Common myeloid progenitor, CD34-positive (primary cell): ENCODE measurements around the gene IFT88.
"Not testable (repeated sequence)": the region's sequence is repeated elsewhere in the genome, so short reads cannot be mapped to it uniquely, and the experiment has no call there.

ENCODE experiments used
- CTCF ChIA-PET: fragments of 350-600 bp; sonication (Branson Sonifier 250); formaldehyde crosslinking; loops from one replicate; lab custom pipeline; 2021; ENCODE audit warnings: antibody characterized with exemption; lab: Charles Lee
- POLR2A ChIA-PET: fragments of 350-600 bp; sonication (Branson Sonifier 250); formaldehyde crosslinking; loops from one replicate; lab custom pipeline; 2021; ENCODE audit warnings: antibody characterized with exemption; lab: Charles Lee
- DNase-seq, 3 donors: peaks; one replicate each; pipeline versions ENCODE4 v3.0.0 to v3.0.0-alpha.2; 2013
- H3K27ac ChIP-seq, 2 experiments: 1 replicate in 1 of 2; 2 replicates in 1 of 2; pipeline ENCODE4 v1.7.0; 2013; ENCODE audit warnings: inconsistent platforms in 2 of 2, low read length in 2 of 2, mild to moderate bottlenecking in 2 of 2, low read depth in 1 of 2, moderate library complexity in 1 of 2; ENCODE audit not compliant: severe bottlenecking in 2 of 2, insufficient read depth in 1 of 2, poor library complexity in 1 of 2
- H3K27me3 ChIP-seq, 5 experiments: replicated peaks in 2 of 5; 1 replicate in 3 of 5; 2 replicates in 2 of 5; pipeline versions ENCODE4 v1.6.1 to v1.7.0; 2013; ENCODE audit warnings: low read length in 4 of 5, mild to moderate bottlenecking in 2 of 5, moderate library complexity in 2 of 5, inconsistent platforms in 1 of 5; ENCODE audit not compliant: insufficient read depth in 5 of 5, control insufficient read depth in 4 of 5
- H3K36me3 ChIP-seq, 4 experiments: 1 replicate in 2 of 4; 2 replicates in 2 of 4; pipeline versions ENCODE4 v1.6.1 to v1.7.0; 2013; ENCODE audit warnings: low read length in 3 of 4, control low read depth in 1 of 4, mild to moderate bottlenecking in 1 of 4; ENCODE audit not compliant: control insufficient read depth in 4 of 4, insufficient read depth in 4 of 4
- H3K4me1 ChIP-seq, 4 experiments: 1 replicate in 3 of 4; 2 replicates in 1 of 4; pipeline versions ENCODE4 v1.6.1 to v1.7.1; 2013; ENCODE audit warnings: low read length in 3 of 4, mild to moderate bottlenecking in 3 of 4, control low read depth in 1 of 4, inconsistent platforms in 1 of 4, moderate library complexity in 1 of 4; ENCODE audit not compliant: control insufficient read depth in 4 of 4, insufficient read depth in 4 of 4; ENCODE audit errors: control extremely low read depth in 1 of 4
- H3K4me3 ChIP-seq, 7 experiments: 1 replicate in 4 of 7; 2 replicates in 3 of 7; pipeline versions ENCODE4 v1.5.1 to v1.7.0; 2013; ENCODE audit warnings: mild to moderate bottlenecking in 7 of 7, low read length in 6 of 7, moderate library complexity in 6 of 7, inconsistent platforms in 2 of 7, low read depth in 2 of 7, control low read depth in 1 of 7; ENCODE audit not compliant: insufficient read depth in 4 of 7, control insufficient read depth in 1 of 7; ENCODE audit errors: extremely low read depth in 1 of 7
- H3K9me3 ChIP-seq, 5 experiments: 1 replicate in 4 of 5; 2 replicates in 1 of 5; pipeline versions ENCODE4 v1.6.1 to v1.7.1; 2013; ENCODE audit warnings: low read length in 4 of 5, mild to moderate bottlenecking in 2 of 5, inconsistent platforms in 1 of 5, low read depth in 1 of 5, moderate library complexity in 1 of 5; ENCODE audit not compliant: control insufficient read depth in 4 of 5, insufficient read depth in 2 of 5; ENCODE audit errors: control extremely low read depth in 1 of 5
- WGBS: methylation state at CpG from one replicate; pipeline ENCODE4 v1.1.5; 2013; ENCODE audit not compliant: insufficient coverage; 5-methylcytosine and 5-hydroxymethylcytosine counted together

The IFT88 gene

DNA sequence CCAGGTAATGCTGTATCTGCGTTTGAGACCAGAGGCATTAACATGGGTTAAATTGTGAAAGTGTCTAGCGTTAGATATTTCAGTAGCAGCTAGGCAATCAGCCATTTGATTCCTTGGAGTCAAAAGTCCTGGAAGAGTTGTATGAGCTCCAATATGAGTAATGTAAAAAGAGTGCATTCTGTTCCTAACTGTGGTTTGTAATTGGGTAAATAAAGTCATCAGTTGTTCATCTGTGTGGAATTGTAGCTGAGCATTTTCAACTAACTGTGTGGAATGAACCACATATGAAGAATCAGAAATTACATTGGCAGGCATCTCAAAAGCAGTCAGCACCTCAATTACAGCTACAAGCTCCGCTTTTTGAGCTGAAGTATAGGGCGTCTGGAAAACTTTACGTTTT is 114.5 kb downstream of the IFT88 start:
- CTCF ChIA-PET, POLR2A ChIA-PET: not testable (repeated sequence)
- 100% methylated on average over 2 of the region's 5 CpGs for WGBS

DNA sequence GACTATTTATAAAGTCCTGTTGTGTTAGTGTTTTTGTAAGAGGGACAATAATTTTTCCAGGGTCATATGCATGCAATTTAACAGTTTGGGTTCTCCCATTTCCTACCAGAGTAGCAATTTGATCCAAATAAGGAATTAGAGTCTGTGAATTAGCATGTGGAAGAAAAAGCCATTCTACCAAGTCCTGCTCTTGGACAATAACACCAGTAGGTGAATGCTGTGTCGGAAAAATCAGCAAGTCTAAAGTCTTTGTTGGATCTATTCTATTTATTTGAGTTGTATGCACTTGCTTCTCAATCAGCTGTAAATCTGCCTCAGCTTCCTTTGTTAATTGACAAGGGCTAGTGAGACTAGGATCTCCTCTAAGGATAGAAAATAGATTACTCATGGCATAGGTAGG is 115.1 kb downstream of the IFT88 start:
- ChIA-PET CTCF (no interaction called here), POLR2A (no interaction called here)
- Histone ChIP-seq H3K9me3 (no peaks in the 10 kb centered on the region), H3K4me3 (no peak overlapping the region), H3K4me1 (no peaks in the 10 kb centered on the region), H3K27me3 (no peaks in the 10 kb centered on the region), H3K27ac (no peak overlapping the region), H3K36me3 (no peaks in the 10 kb centered on the region)
- DNase-seq = no peak
- 86% methylated on average over 1 of the region's 1 CpG for WGBS

More for the DNA sequence above, 114.5 kb downstream of the IFT88 start:
- DNase-seq, H3K27me3 ChIP-seq, H3K4me1 ChIP-seq, H3K36me3 ChIP-seq, H3K9me3 ChIP-seq, H3K4me3 ChIP-seq, H3K27ac ChIP-seq: not testable (repeated sequence)

DNA sequence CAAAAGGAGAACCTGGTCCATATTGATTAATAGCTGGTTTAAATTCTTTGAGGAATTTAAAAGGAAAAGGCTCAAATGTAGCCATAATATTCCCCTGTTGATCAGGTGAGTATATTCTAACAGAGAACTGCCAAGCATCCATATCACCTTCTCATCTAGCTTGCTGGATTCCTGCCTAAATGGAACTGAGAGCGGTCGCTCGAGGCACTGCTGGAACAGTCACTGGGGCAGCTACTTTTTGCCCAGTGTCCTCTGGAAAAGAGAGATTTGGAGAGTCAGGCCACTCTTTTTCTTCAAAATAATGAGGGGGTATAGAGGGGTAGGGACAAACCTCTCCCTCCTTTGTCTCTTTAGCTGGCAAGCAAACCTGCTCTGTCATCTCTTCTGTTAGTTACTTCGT is 117.1 kb downstream of the IFT88 start:
- H3K36me3 ChIP-seq = no peaks in the 10 kb centered on the region
- H3K27ac ChIP-seq = no peak overlapping the region
- ChIA-PET CTCF (no interaction called here), POLR2A (no interaction called here)
- WGBS = 100% methylated on average over 2 of the region's 4 CpGs
- no peaks in the 10 kb centered on the region for H3K9me3 ChIP-seq
- DNase-seq = no peak
- H3K27me3 ChIP-seq = no peaks in the 10 kb centered on the region
- no peaks in the 10 kb centered on the region for H3K4me1 ChIP-seq
- H3K4me3 ChIP-seq = no peak overlapping the region

DNA sequence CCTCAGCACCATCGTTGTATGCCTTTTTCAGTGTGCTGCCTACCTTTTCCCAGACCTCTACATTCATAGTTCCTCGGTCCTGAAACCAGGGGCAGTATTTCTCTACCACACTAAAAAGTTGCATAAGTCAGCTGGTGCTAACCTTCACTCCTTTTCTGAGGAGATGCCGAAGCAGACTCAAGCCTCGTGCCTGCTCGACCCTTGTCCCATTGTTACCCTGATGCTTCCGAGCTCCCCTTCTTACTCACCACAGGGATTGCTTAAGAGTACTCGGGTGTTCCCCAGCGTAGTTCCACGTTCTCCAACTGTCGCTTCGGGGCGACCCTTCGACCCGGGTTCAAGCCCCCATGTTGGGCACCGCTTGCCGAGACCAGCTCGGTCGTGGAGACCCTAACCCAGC is 117.6 kb downstream of the IFT88 start:
- ChIA-PET CTCF (no interaction called here), POLR2A (interaction anchor here (0.5 kb wide), 1 partner anchor 10 kb away, joined by 5 read pairs; no protein-coding TSS in a partner anchor)
- H3K36me3 ChIP-seq = no peaks in the 10 kb centered on the region
- H3K4me1 ChIP-seq = no peaks in the 10 kb centered on the region
- no peak overlapping the region for H3K27ac ChIP-seq
- H3K9me3 ChIP-seq = no peaks in the 10 kb centered on the region
- DNase-seq = no peak
- H3K27me3 ChIP-seq = no peaks in the 10 kb centered on the region
- no peak overlapping the region for H3K4me3 ChIP-seq
- 96% methylated on average over 11 of the region's 18 CpGs for WGBS

DNA sequence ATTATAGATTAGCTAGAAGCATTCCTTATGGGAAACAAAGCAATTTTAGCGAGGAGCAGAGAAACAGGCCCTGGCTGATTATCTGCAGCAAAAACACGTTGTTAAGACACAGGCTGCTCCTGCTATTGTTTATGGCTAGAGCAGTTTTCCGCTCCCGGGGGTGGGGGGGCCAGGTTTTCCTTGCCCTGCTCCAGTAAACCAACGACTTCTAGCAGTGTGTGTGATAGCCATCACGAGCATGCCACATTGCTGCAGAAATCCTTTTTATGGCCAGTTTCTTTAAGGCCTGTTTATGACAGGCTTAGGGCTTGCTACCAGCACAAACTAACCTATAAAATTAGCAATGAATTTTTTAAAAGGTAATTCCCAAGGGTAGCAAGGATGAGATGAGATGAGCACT is 118.1 kb downstream of the IFT88 start:
- H3K9me3 ChIP-seq = no peaks in the 10 kb centered on the region
- H3K27ac ChIP-seq = no peak overlapping the region
- CTCF ChIA-PET = no interaction called here
- DNase-seq = no peak
- H3K4me3 ChIP-seq = no peak overlapping the region
- WGBS = 100% methylated on average over 6 of the region's 6 CpGs
- H3K36me3 ChIP-seq = no peaks in the 10 kb centered on the region
- H3K27me3 ChIP-seq = no peaks in the 10 kb centered on the region
- no peaks in the 10 kb centered on the region for H3K4me1 ChIP-seq
- POLR2A ChIA-PET = no interaction called here

DNA sequence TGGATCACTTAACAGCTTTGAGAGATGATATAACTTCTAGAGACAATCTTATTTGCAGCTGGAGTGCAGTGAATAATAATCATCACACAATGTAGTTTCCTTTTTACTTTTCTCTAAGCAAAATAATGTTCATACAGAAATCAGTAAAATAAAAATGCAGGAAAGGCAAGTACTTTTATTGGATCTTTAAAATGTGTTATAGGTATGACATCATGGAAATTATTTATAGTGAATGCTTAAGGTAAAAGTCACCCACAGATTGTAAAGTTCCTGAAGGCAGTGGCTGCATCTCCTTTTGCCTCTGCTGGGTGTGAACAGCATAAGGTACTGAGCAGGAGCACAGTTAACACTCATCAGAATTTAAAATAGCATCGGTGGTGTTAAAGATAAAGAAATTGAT is 119.2 kb downstream of the IFT88 start:
- no CpG with 5 or more reads among the region's 1 CpG for WGBS
- no peak for DNase-seq
- Histone ChIP-seq H3K4me3 (no peak overlapping the region), H3K4me1 (no peaks in the 10 kb centered on the region), H3K27me3 (no peaks in the 10 kb centered on the region), H3K36me3 (no peaks in the 10 kb centered on the region), H3K9me3 (no peaks in the 10 kb centered on the region), H3K27ac (no peak overlapping the region)
- ChIA-PET POLR2A (no interaction called here), CTCF (no interaction called here)

DNA sequence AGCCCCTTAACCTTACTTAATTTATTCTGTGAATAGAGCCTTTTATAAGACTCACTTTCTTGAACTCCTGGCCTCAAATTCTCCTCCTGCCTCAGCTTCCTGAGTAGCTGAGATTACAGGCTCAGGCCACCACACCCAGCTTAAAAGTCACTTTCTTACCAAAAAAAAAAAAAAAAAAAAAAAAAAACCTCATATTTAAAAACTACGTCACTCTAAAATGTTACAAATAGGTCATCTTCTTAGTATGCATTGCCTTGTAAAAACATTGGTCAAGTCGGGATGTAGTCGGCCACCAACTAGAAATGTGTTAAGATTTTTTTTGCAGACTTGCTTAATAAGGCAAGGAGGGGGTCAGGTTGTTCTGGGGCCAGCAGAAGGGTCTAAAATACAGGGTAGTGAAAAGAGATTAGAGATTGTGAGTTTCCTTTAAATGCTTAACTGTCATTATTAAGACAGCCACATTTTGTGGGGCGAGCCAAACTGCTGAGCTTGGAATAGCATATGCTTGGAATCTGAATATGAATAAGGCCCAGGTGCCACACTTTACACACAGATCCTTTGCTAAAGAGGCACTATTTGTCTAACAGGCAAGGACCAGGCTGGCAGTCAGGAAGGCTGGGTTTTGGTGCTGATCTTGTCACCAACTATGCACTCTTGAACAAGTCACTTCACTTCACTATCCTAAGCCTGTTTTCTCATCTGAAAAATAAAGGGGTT is 120.1 kb downstream of the IFT88 start:
- H3K4me1 ChIP-seq = no peaks in the 10 kb centered on the region
- H3K36me3 ChIP-seq = no peaks in the 10 kb centered on the region
- ChIA-PET POLR2A (no interaction called here), CTCF (no interaction called here)
- DNase-seq = no peak
- H3K9me3 ChIP-seq = no peaks in the 10 kb centered on the region
- H3K27me3 ChIP-seq = no peaks in the 10 kb centered on the region
- no peak overlapping the region for H3K27ac ChIP-seq
- H3K4me3 ChIP-seq = no peak overlapping the region
- 100% methylated on average over 4 of the region's 4 CpGs for WGBS
